Activated CD8-positive, alpha-beta memory T cell treated with anti-CD3 and anti-CD28 coated beads for 4 hours (primary cell): Measurements from ENCODE around the gene HNF1A.

ENCODE experiments used
- DNase-seq, 2 donors: peaks; one replicate each; pipeline ENCODE4 v3.0.0-alpha.2; 2020; ENCODE audit warnings: low read depth in 2 of 2

Gene HNF1A

GRCh38 chr12:120959111-120959878 lies 19.0 kb upstream of the HNF1A start:
- DNase-seq = no peak

- DNase-seq = no peak
These were observed 17.7 kb upstream of the HNF1A start for GRCh38 chr12:120960657-120961056.

- DNase-seq = no peak
These were observed 16.5 kb upstream of the HNF1A start for GRCh38 chr12:120961604-120962531.

- no peak for DNase-seq
These were observed 15.8 kb upstream of the HNF1A start for GRCh38 chr12:120962532-120963020.

- no peak for DNase-seq
These were observed 14.0 kb upstream of the HNF1A start for GRCh38 chr12:120964298-120964697.

- DNase-seq = no peak
These were observed 12.7 kb upstream of the HNF1A start for GRCh38 chr12:120965534-120966091.

- DNase-seq = no peak
These were observed 8.0 kb upstream of the HNF1A start for GRCh38 chr12:120970310-120970709.

- no peak for DNase-seq
These were observed 6.8 kb upstream of the HNF1A start for GRCh38 chr12:120971299-120972180.

- no peak for DNase-seq
These were observed 5.3 kb upstream of the HNF1A start for GRCh38 chr12:120972870-120973543.

- DNase-seq = no peak
These were observed 630 bp upstream of the HNF1A start for GRCh38 chr12:120977531-120978295.

GRCh38 chr12:120979220-120979861 lies 998 bp downstream of the HNF1A start:
- no peak for DNase-seq

- DNase-seq = no peak
These were observed 1.7 kb downstream of the HNF1A start for GRCh38 chr12:120979862-120980696.

- no peak for DNase-seq
These were observed 2.5 kb downstream of the HNF1A start for GRCh38 chr12:120980800-120981368.

GRCh38 chr12:120981407-120981941 lies 3.1 kb downstream of the HNF1A start:
- no peak for DNase-seq

GRCh38 chr12:120982659-120983058 lies 4.3 kb downstream of the HNF1A start:
- DNase-seq = no peak

GRCh38 chr12:120983759-120984158 lies 5.4 kb downstream of the HNF1A start:
- no peak for DNase-seq

- no peak for DNase-seq
These were observed 6.1 kb downstream of the HNF1A start for GRCh38 chr12:120984351-120984898.

GRCh38 chr12:120988234-120988633 lies 9.9 kb downstream of the HNF1A start:
- DNase-seq = no peak
